ENCODE results near the gene DAAM2.

- TF ChIP-seq POLR2AphosphoS5 (IDR thresholded peaks at IDR 0.05) = no peak
- TF ChIP-seq, protein P1, sequence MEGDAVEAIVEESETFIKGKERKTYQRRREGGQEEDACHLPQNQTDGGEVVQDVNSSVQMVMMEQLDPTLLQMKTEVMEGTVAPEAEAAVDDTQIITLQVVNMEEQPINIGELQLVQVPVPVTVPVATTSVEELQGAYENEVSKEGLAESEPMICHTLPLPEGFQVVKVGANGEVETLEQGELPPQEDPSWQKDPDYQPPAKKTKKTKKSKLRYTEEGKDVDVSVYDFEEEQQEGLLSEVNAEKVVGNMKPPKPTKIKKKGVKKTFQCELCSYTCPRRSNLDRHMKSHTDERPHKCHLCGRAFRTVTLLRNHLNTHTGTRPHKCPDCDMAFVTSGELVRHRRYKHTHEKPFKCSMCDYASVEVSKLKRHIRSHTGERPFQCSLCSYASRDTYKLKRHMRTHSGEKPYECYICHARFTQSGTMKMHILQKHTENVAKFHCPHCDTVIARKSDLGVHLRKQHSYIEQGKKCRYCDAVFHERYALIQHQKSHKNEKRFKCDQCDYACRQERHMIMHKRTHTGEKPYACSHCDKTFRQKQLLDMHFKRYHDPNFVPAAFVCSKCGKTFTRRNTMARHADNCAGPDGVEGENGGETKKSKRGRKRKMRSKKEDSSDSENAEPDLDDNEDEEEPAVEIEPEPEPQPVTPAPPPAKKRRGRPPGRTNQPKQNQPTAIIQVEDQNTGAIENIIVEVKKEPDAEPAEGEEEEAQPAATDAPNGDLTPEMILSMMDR (IDR thresholded peaks at IDR 0.05) = no peak
Observed at GRCh38 chr6:39932386-39932910, 140.3 kb downstream of the DAAM2 start.

Measured in breast epithelium (tissue), 3 donors.